ENCODE measurements around the gene ACADVL.

DNA sequence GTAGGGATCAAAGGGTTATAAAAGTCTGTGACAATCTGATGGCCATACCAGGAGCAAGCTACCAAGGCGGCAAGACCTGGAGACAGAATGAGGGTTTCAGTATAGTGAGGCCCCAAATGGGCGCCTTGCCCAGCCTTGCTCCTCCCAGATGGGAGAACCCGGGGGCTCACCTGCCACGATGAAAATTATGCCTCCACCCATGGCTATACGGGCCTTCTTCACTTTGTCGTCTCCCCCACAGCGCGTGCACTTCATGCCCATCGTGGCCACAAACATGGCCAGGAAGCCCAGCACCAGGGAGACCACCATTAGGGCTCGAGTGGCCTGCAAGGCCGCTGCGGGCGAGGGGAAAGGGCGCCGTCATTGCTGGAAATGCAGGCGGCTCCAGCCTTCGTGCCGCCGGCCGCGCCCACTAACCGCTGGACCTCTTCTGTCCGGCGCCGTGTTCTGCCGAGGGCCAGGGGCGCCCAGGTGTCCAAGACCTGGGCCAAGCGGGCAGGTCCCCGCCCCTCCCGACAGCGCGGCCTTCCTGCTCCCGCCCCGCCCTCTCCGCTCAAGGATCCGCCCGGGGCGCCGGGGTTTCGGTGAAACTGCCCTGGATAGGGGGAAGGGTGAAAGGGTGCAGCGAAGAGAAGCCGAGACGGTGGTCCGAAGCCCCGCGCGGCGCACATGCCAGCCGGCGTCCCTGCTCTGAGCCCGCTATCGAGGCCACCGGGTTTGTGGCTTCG lies 41.1 kb downstream of the ACADVL start:
- no peak for TF ChIP-seq EZH2 (IDR thresholded peaks at IDR 0.05; ENCODE audit: insufficient read depth, poor library complexity, severe bottlenecking)
- TF ChIP-seq EZH2phosphoT487 (IDR thresholded peaks at IDR 0.05; ENCODE audit: insufficient read depth, low read depth): no peak
